GM19438 (cell line): ENCODE measurements around the gene DNMT3L.
"Not testable (repeated sequence)": the region's sequence is repeated elsewhere in the genome, so short reads cannot be mapped to it uniquely, and the experiment has no call there.

Source experiments
- ATAC-seq: cut with Tn5 transposase; IDR thresholded peaks from one replicate; pipeline ENCODE4 v1.9.1; 2021; ENCODE audit warnings: low read depth; ENCODE audit not compliant: unreplicated experiment

DNMT3L gene

DNA sequence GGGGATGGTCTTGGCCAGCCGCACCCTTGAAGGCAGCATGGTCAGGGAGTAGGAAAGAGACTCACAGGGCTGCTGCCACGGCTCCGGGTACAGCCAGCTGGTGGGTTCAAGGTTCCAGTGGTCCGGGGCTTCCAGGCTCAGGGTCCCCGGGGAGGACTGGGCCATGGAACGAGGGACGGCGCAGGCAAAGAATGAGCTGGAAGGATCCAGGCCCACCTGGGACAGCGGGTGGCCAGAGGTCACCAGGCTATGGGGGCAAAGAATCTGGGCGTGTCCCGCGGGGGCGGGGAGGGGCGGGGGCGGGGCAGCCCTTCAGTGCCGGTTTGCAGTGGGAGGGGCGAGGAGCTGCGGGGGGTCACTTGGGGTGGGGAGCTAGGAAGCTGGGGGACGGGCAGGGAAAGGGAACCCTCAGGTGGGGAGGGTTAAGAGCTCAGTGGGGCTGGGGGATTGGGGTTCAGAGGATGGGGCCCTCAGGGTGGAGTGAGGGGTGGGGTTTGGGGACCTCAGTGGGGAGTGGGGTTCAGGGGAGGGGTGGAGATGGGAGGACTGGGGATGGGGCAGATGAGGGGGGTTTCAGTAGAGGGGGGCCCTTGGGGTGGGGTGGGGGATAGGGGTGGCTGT, at the start of gene DNMT3L:
TSS of gene DNMT3L (minus strand) at position 223 of the 621 bp plus-strand sequence. CDS start 638 bp downstream, outside the sequence.
- no peak for ATAC-seq

DNA sequence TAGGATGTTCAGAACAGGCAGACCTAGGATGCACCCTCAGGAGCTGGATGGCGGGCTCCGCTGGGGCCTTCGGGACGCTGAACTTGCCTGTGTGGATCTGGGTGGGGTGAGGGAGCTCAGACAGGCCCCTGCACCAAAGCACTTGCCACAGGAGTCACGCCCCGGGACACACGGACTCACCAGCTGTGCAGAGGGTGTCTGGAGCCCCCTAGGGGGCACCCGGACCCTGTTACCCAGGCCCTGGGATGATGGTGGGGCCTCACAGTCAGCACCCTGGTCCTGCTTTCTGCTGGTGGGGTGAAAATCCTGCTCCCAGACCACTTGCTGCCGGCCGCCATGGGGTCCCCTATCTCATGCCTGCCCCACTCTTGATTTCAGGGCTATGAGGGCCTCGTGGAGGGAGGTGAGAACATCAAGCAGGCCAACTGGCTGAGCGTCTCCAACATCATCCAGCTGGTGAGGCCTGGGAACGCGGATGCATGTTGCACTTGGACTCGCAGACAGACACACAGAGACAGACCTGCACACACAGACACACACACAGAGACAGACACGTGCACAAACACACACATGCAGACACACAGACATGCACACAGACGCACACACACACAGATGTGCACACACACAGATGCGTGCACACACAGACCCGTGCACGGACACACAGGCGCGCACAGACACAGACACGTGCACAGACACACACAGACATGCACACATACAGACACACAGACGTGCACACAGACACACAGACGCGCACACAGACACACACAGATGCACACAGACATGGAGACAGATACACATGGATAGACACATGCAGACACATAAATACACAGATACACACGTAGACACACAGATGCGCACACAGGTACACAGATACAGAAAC, 49.2 kb upstream of the DNMT3L start:
- no peak for ATAC-seq

DNA sequence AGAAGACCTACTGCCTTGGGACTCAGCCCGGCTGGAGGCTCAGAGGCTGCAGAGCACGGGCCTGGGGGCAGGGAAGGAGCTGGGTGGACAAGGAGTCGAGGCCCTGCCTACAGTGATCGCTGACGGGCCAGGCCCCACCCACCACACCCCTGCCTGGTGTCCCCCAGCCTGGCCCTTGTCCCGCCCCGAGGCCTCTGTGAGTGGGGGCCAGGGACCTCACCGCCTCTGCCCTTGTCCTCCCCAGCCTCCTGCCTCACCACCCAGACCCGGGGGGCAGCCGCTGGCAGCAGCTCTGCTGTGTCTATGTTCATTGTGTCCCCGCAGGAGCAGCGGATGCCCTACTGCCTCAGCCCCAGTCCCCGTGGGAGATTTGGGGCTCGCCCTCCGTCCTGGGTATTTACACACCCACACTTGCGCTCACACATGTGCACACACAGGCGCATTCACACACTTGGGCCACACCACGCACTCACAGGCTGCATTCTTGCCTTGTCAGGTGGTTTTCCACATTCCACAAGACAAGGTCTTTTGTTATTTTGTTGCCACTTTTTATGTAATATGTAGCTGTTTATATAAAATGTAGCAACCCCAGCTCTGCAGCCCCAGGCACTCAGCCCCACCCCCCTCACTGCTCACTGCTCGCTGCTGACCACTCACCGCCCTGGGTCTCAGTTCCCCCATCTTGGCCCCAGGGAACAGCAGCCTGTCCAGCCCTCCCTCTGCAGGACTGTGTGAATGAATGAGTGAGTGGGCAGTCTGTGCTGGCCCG, 45.4 kb upstream of the DNMT3L start:
- no peak for ATAC-seq

DNA sequence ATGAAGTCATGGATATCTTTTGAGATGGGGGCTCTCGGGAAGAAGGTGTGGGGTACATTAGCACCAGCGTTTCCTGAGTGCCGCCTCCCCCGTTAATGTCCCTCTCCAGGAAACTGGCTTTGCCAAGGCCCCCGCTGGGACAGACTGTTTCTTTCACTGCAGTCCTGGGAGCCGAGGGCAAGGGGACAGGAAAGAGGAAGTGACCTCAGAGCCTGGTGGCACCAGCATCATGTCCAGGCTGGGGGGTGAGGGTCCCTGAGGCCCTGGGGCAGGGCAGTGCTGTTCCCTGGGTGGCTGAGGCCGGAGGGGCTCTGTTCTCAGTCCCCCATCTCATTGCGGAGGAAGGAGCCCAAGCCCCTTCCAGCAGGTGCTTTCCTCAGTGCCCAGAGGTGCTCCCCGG, 44.0 kb upstream of the DNMT3L start:
- ATAC-seq, result no peak

DNA sequence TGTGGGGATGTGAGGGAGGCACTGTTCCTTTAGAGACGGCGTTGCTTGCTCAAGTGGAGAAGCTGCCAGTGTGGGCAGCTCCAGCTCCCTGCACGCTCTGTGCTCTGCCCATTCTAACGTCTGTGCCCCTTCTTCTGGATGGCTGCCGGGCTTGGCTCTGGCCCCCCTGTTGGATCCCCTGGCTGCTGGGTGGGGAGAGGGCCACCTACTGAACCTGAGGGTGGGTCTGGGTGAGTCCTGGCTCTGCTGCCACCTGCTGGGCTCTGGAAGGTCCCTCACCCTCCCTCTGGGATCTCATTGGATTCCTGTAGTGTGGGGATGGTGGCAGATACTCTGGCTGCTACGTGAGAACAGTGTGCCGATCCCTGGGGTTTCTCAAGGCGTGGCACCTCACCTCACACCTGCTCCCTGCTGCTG, 43.2 kb upstream of the DNMT3L start:
- ATAC-seq, result no peak

DNA sequence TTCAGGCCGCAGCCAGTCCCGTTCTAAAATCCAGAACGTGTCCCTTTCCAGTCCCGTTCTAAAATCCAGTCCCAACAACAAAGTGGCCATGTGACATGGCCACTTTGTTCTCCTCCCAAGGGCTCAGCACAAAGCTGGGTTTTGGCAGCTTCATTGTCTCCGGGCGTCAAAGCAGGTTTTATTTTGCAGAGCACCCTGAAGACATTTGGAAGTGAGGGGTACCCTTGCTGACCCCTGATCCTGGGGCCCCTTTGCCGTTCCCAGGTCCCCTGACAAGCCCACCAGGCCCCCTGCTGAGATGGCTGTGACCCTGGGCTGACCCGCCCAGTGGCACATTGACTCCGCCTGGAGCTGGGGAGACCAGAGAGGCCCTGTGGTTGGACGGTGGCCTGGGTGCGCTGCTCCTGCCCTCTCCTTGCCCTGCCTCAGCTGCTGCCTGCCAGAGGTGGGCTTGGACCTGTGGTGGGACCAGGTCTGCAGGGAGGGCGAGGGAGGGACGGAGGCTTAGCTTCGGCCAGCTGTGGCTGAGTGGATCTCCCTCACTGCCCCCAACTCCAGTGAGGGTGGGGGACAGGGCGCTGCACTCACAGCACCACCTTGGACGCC, 42.4 kb upstream of the DNMT3L start:
- no peak for ATAC-seq

DNA sequence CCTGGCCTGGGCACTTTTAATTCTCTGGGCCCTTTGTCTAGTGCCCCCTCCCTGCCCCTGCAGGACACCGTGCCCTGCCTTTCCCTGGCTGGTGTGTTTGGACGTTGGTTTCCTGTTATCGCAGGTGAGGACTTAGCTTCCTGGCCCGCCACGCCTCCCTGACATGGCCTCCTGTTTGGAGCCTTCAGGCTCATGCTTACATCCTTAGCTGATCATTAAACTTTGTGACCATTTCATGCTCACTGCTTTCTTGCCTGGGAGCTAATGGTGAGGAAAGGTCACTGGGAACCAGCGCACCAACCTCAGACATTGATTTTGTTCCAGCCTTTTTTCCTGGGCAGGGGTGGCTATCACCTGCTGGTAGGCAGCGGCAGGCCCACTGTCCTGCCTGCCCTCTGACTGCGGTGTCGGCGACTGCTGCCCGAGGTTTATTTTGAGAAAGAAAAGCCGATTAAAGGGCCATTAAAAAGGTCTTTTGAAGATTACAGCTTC, 41.8 kb upstream of the DNMT3L start:
- no peak for ATAC-seq

DNA sequence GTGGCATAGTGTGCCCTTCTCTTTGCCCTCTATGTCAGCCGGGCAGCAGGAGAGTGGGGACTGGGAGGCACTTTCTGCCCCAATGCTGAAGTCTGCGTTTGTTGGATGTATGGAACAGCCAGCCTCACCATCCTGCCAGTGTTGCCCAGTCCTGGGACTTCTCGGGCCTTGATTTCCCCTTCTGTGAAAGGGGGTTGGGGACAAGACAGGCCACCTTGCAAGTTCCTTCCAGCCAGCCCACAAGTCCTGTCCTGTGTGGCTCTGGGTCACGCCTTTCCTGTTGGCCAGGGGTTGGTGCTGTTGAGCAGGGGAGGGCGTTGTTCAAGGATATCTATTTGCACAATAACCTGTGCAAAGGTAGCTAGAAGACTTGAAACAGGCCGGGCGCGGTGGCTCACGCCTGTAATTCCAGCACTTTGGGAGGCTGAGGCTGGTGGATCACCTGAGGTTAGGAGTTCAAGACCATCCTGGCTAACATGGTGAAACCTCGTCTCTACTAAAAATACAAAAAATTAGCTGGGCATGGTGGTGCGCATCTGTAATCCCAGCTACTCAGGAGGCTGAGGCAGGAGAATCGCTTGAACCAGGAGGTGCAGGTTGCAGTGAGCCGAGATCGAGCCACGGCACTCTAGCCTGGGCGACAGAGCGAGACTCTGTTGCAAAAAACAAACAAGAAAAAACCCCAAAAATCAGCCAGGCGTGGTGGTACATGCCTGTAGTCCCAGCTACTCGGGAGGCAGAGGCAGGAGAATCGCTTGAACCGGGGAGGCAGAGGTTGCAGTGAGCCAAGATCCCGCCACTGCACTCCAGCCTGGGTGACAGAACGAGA, 41.1 kb upstream of the DNMT3L start:
- not testable (repeated sequence) for ATAC-seq

DNA sequence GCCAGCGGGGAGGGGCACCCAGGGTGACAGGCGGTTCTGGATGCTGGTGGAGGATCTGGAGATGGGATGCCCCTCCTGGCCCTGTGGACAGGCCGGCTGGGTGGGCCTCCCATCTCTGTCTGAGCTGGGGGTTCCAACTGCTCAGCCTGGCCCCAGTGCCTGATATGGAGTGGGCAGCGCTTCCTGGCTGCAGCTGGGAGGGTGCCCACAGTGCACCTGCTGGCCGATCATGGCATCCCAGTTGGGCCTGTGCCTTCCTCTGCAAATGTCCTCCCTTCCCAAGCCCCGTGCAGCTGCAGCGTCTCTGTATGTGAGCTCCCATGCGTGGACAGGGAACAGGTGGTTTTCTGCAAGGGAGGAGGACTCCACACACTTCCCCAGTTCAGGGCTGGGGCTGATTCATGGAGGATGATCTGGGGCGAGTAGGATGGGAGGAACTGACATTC, 40.3 kb upstream of the DNMT3L start:
- no peak for ATAC-seq

DNA sequence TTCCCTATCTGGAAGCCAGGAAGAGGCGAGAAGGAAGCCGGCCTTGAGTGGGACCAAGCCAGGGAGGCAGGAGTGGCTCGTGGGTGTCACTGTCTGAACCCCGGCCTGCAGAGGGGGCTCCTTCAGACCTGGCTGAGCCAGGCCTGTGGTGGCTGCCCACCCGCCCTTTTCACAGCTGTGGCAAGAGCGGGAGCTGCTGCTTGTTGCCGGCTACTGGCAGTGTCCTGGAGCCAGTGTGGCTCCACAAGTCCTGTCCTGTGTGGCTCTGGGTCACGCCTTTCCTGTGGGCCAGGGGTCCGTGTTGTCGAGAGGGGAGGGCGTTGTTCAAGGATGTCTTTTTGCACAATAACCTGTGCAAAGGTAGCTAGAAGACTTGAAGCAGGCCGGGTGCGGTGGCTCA, 39.4 kb upstream of the DNMT3L start:
- no peak for ATAC-seq

DNA sequence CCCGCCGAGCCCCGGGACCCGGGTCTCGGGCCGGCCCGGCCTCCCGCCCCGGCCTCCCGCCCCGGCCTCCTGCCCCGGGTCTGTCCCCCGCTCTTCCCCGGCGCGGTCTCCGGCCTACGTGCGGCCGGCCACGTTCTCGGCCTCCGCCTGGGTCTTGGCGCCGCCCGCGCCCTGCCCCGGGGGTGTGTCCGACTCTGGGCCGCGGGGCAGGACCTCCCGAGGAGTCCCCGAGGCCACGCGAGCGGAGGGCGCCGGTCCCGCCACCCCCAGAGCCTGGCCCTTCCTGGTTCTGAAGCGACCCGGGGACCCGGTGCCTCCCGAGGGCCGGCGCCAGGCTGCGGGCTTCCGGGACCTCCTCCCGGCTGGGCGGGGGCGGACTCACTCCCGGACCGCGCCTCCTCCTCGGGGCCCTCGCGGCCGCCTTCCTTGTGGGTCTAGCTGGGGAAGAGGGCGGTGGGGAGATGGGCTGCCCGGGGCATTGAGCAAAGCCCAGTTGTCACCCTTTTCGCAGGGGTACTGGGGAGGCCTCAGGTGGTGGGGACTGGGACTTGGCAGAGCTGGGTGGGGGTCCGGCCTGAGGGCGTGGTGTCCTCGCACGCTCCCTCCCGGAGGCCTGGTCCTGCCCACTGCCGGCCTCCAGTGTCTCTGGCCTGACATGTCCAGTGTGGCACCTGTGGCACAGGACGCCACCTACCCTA, 38.7 kb upstream of the DNMT3L start:
- peak; percentile 17 for ATAC-seq

DNA sequence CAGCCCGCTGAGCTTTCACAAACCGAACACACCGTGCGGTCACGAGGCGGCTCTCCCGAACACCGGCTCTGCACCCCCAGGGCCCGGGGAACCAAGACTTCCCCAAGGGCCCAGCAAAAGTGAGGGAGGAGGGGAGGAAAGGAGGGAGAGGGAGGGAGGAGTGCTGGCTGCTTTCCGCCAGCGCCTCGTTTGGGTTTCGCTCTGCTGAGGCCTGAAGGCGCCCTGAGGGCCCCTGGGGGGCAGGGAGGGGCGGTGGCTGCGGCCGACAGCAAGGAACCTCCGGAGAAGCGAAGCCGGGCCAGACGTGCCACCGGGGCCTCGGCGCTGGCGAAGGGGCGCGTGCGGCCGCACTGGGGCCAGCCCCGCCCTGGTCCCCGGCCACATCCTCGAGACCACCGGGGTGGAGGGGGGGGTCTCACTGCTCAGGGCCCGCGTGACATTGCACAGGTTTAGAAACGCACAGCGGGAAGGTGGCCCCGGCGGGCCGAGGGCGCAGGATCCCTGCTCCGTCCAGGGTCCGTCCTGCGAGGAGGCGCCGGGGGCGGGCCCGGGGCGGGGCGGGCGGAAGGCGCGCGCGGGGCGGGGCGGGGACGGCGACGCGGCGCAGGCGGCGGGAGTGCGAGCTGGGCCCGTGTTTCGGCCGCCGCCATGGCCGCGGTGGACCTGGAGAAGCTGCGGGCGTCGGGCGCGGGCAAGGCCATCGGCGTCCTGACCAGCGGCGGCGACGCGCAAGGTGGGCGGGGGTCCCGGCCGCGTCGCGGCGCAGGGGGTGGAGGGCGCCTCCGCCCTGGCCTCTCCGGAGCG, 38.0 kb upstream of the DNMT3L start, which contains the start of gene PFKL:
TSS of gene PFKL (plus strand) at position 596 of the 804 bp plus-strand sequence. CDS start at position 649, 53 bp downstream.
- ATAC-seq, result peak; percentile 53

DNA sequence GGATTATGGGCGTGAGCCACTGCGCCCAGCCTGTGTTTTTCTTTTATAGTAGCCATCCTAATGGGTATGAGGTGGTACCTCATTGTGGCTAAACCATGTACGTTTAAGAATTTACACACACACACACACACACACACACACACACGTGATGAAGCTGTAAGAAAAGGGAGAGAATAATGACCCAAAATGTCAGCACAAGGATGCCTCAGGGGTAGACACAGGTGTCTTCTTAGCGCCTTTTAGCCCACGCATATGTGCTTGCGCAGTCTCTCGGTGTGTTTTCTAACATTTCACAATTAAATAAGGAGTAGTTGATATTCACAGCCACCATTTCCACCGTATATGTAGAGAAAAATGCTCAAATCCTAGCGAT, 37.4 kb upstream of the DNMT3L start:
- ATAC-seq, result no peak

DNA sequence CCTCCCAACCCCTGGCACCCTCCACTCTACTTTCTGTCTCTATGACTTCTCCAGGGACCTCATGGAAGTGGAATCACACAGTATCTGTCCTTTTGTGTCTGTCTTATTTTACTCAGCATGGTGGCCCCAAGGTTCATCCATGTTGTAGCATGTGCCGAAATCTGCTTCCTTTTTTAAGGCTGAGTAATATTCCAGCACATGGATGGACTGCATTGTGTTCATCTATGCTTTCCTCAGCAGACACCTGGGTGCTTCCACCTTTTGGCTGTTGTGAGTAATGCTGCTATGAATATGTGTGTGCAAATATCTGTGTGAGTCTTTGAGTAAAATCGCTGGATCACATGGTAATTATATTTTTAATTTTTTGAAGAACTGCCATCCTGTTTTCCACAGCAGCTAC, 36.6 kb upstream of the DNMT3L start:
- ATAC-seq, result no peak

DNA sequence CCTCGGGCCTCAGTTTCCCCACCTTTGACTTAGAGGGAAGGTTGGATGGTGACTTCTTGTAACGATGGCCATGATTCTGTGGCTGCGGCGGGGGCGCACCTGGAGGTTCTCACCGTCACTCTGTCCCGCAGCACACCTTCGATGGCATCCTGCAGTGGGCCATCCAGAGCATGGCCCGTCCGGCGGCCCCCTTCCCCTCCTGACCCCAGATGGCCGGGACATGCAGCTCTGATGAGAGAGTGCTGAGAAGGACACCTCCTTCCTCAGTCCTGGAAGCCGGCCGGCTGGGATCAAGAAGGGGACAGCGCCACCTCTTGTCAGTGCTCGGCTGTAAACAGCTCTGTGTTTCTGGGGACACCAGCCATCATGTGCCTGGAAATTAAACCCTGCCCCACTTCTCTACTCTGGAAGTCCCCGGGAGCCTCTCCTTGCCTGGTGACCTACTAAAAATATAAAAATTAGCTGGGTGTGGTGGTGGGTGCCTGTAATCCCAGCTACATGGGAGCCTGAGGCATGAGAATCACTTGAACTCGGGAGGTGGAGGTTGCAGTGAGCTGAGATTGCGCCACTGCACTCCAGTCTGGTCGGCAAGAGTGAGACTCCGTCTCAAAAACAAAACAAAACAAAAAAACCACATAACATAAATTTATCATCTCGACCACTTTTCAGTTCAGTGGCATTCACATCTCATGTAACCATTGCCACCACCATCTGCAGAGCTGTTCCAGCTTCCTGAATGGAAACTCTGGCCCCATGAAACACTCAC, 36.0 kb upstream of the DNMT3L start:
- no peak for ATAC-seq

DNA sequence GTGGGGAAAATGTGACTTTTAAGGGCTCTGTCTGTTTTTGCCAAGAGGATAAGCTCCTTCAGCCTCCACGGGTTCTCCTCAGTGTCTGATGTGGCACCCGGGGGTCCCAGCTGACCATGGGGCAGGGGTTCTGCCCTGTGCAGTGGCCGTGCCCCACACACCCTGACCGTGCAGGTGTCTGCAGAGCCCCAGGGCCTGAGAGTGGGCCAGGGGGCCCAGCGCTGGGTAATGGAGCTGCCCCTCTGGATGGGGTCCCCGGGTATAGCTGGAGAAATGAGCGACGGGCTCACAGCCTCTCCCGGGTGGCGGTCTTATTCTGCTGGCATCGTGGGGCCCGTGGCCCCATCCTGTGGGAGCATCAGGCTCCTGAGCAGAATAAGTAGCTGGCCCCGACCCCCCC, 35.2 kb upstream of the DNMT3L start:
- ATAC-seq, result no peak

DNA sequence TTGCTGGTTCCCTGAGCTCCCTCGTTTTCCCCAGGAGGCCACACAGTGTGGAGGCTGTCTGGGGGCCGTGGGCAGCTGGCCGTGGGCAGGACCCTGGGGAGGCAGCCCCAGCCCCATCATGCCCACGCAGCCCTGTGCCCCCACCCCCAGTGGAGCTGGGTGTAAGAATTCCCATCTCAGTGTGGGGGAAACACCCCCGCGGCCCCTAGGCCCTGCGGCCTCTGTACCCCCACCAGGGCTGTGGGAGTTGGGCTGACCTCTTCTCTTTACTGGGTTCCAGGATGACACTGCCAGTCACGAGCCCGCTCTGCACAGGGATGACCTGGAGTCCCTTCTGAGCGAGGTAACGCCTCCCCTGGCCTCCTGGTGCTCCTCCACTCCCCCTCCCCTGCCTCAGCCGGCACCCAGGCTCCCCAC, 34.4 kb upstream of the DNMT3L start:
- ATAC-seq, result no peak

DNA sequence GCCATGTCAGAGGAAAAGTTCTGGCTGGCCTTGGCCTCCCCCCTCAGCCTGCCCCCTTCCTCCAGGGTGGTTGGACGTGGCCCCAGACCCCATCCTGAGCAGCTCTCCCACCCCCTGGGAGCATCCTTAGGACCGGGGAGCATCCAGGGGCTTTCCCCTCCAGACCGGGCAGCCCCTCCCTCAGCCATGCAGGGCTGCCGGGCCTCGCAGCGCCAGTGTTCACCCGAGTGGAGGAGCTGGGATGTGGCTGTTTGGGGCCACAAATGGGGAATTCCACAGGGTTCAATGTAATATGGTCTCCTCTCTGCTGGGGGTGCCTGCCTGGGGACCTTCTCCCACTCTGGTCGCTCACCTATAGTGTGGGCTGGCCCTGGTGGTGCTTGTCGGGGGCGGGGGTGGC, 33.9 kb upstream of the DNMT3L start:
- no peak for ATAC-seq
